Activated T-cell treated with anti-CD3 and anti-CD28 coated beads, Interleukin-2, amount 50 U/mL, for 4 hours (primary cell): ENCODE data around the gene NRXN3. TPM values are rescaled to one million over a fixed set of nuclear protein-coding genes. Genes with fewer than 3 reads are reported as not detected.

ENCODE experiments used
- ATAC-seq, 2 donors: fragments of 200-7000 bp; cut with Tn5 transposase; one replicate each; pipeline ENCODE4 v1.10.0; 2021
- DNase-seq: peaks from one replicate; pipeline ENCODE4 v3.0.0-alpha.2; 2020
- H3K27me3 Mint-ChIP-seq: one replicate; pipeline ENCODE4 v1.8.0; 2021; ENCODE audit warnings: low read depth, mixed read lengths
- H3K36me3 Mint-ChIP-seq: one replicate; pipeline ENCODE4 v1.8.0; 2022; ENCODE audit warnings: mixed read lengths; ENCODE audit not compliant: insufficient read depth
- H3K4me1 Mint-ChIP-seq: one replicate; pipeline ENCODE4 v1.8.0; 2021; ENCODE audit warnings: low read depth, mixed read lengths
- H3K4me3 Mint-ChIP-seq: one replicate; pipeline ENCODE4 v1.8.0; 2021; ENCODE audit warnings: mild to moderate bottlenecking, moderate library complexity, mixed read lengths
- H3K9me3 Mint-ChIP-seq: one replicate; pipeline ENCODE4 v1.8.0; 2021; ENCODE audit warnings: mixed read lengths
- total RNA-seq, 3 donors: library from RNA; stranded (reverse); gene quantifications; one replicate each; pipeline ENCODE4 v1.2.1, GENCODE V29; 2021

Gene NRXN3
- total RNA-seq, 3 donors from 2014 or later = not detected

- ATAC-seq (no peak), DNase-seq (no peak)
- H3K27me3 Mint-ChIP-seq = no peaks in the 10 kb centered on the region
- no peaks in the 10 kb centered on the region for H3K9me3 Mint-ChIP-seq
- H3K36me3 Mint-ChIP-seq = no peaks in the 10 kb centered on the region
- H3K4me1 Mint-ChIP-seq = no peaks in the 10 kb centered on the region
- H3K4me3 Mint-ChIP-seq = no peak overlapping the region
These were observed 1670.7 kb downstream of the NRXN3 start for GRCh38 chr14:79840831-79841230.

GRCh38 chr14:79841433-79841832 lies 1671.3 kb downstream of the NRXN3 start:
- DNase-seq (no peak), ATAC-seq (no peak)
- no peaks in the 10 kb centered on the region for H3K4me1 Mint-ChIP-seq
- H3K36me3 Mint-ChIP-seq = no peaks in the 10 kb centered on the region
- no peak overlapping the region for H3K4me3 Mint-ChIP-seq
- H3K27me3 Mint-ChIP-seq = no peaks in the 10 kb centered on the region
- H3K9me3 Mint-ChIP-seq = no peaks in the 10 kb centered on the region

- no peak for DNase-seq
- no peaks in the 10 kb centered on the region for H3K9me3 Mint-ChIP-seq
- H3K4me1 Mint-ChIP-seq = no peaks in the 10 kb centered on the region
- no peaks in the 10 kb centered on the region for H3K27me3 Mint-ChIP-seq
- no peak for ATAC-seq
- no peak overlapping the region for H3K4me3 Mint-ChIP-seq
- H3K36me3 Mint-ChIP-seq = no peaks in the 10 kb centered on the region
These were observed 1672.1 kb downstream of the NRXN3 start for GRCh38 chr14:79842270-79842669.

GRCh38 chr14:79852950-79853744 lies 1683.0 kb downstream of the NRXN3 start:
- Mint-ChIP-seq H3K9me3 (no peaks in the 10 kb centered on the region), H3K36me3 (no peaks in the 10 kb centered on the region), H3K4me3 (no peak overlapping the region), H3K27me3 (no peaks in the 10 kb centered on the region), H3K4me1 (no peaks in the 10 kb centered on the region)
- DNase-seq (no peak), ATAC-seq (no peak)

- peaks cover 4% of the 10 kb centered on the region for H3K9me3 Mint-ChIP-seq
- H3K36me3 Mint-ChIP-seq = no peaks in the 10 kb centered on the region
- no peak overlapping the region for H3K4me3 Mint-ChIP-seq
- no peak for DNase-seq
- no peaks in the 10 kb centered on the region for H3K4me1 Mint-ChIP-seq
- no peak for ATAC-seq
- no peaks in the 10 kb centered on the region for H3K27me3 Mint-ChIP-seq
These were observed 1685.6 kb downstream of the NRXN3 start for GRCh38 chr14:79855789-79856188.

GRCh38 chr14:79856381-79856780 lies 1686.2 kb downstream of the NRXN3 start:
- Mint-ChIP-seq H3K4me3 (no peak overlapping the region), H3K27me3 (no peaks in the 10 kb centered on the region), H3K9me3 (peaks cover 4% of the 10 kb centered on the region), H3K36me3 (no peaks in the 10 kb centered on the region), H3K4me1 (no peaks in the 10 kb centered on the region)
- DNase-seq = no peak
- ATAC-seq = no peak

- no peaks in the 10 kb centered on the region for H3K27me3 Mint-ChIP-seq
- H3K4me1 Mint-ChIP-seq = no peaks in the 10 kb centered on the region
- DNase-seq (no peak), ATAC-seq (no peak)
- peaks cover 6% of the 10 kb centered on the region for H3K9me3 Mint-ChIP-seq
- no peak overlapping the region for H3K4me3 Mint-ChIP-seq
- no peaks in the 10 kb centered on the region for H3K36me3 Mint-ChIP-seq
These were observed 1690.9 kb downstream of the NRXN3 start for GRCh38 chr14:79861111-79861510.

- no peak overlapping the region for H3K4me3 Mint-ChIP-seq
- no peaks in the 10 kb centered on the region for H3K4me1 Mint-ChIP-seq
- no peaks in the 10 kb centered on the region for H3K27me3 Mint-ChIP-seq
- no peak for DNase-seq
- H3K36me3 Mint-ChIP-seq = no peaks in the 10 kb centered on the region
- peaks cover 12% of the 10 kb centered on the region for H3K9me3 Mint-ChIP-seq
- no peak for ATAC-seq
These were observed 1691.9 kb downstream of the NRXN3 start for GRCh38 chr14:79862045-79862444.

GRCh38 chr14:79871136-79871535 lies 1701.0 kb downstream of the NRXN3 start:
- DNase-seq (no peak), ATAC-seq (no peak)
- H3K36me3 Mint-ChIP-seq = no peaks in the 10 kb centered on the region
- H3K4me1 Mint-ChIP-seq = no peaks in the 10 kb centered on the region
- peaks cover 9% of the 10 kb centered on the region for H3K9me3 Mint-ChIP-seq
- no peak overlapping the region for H3K4me3 Mint-ChIP-seq
- H3K27me3 Mint-ChIP-seq = no peaks in the 10 kb centered on the region

GRCh38 chr14:79878229-79878628 lies 1708.1 kb downstream of the NRXN3 start:
- H3K4me1 Mint-ChIP-seq = no peaks in the 10 kb centered on the region
- peaks cover 2% of the 10 kb centered on the region for H3K27me3 Mint-ChIP-seq
- no peaks in the 10 kb centered on the region for H3K36me3 Mint-ChIP-seq
- peaks cover 3% of the 10 kb centered on the region for H3K9me3 Mint-ChIP-seq
- ATAC-seq = no peak
- H3K4me3 Mint-ChIP-seq = no peak overlapping the region
- DNase-seq = no peak

GRCh38 chr14:79878785-79879184 lies 1708.6 kb downstream of the NRXN3 start:
- H3K4me3 Mint-ChIP-seq = no peak overlapping the region
- ATAC-seq = no peak
- no peak for DNase-seq
- peaks cover 2% of the 10 kb centered on the region for H3K27me3 Mint-ChIP-seq
- no peaks in the 10 kb centered on the region for H3K36me3 Mint-ChIP-seq
- peaks cover 3% of the 10 kb centered on the region for H3K9me3 Mint-ChIP-seq
- no peaks in the 10 kb centered on the region for H3K4me1 Mint-ChIP-seq

GRCh38 chr14:79881299-79881698 lies 1711.1 kb downstream of the NRXN3 start:
- Mint-ChIP-seq H3K9me3 (peaks cover 2% of the 10 kb centered on the region), H3K4me3 (no peak overlapping the region), H3K36me3 (no peaks in the 10 kb centered on the region), H3K4me1 (no peaks in the 10 kb centered on the region), H3K27me3 (peaks cover 1% of the 10 kb centered on the region)
- DNase-seq (no peak), ATAC-seq (no peak)

GRCh38 chr14:79890527-79890926 lies 1720.4 kb downstream of the NRXN3 start:
- ATAC-seq (no peak), DNase-seq (no peak)
- no peaks in the 10 kb centered on the region for H3K4me1 Mint-ChIP-seq
- H3K9me3 Mint-ChIP-seq = no peaks in the 10 kb centered on the region
- no peaks in the 10 kb centered on the region for H3K27me3 Mint-ChIP-seq
- H3K36me3 Mint-ChIP-seq = no peaks in the 10 kb centered on the region
- no peak overlapping the region for H3K4me3 Mint-ChIP-seq

GRCh38 chr14:79896009-79896408 lies 1725.8 kb downstream of the NRXN3 start:
- Mint-ChIP-seq H3K9me3 (peaks cover 7% of the 10 kb centered on the region), H3K4me3 (no peak overlapping the region)
- ATAC-seq = no peak

GRCh38 chr14:79899610-79900009 lies 1729.4 kb downstream of the NRXN3 start:
- Mint-ChIP-seq H3K27me3 (no peaks in the 10 kb centered on the region), H3K4me1 (no peaks in the 10 kb centered on the region), H3K4me3 (no peak overlapping the region), H3K9me3 (peaks cover 7% of the 10 kb centered on the region), H3K36me3 (no peaks in the 10 kb centered on the region)
- DNase-seq (no peak), ATAC-seq (no peak)

More at GRCh38 chr14:79896009-79896408, 1725.8 kb downstream of the NRXN3 start:
- Mint-ChIP-seq H3K27me3 (no peaks in the 10 kb centered on the region), H3K4me1 (no peaks in the 10 kb centered on the region), H3K36me3 (no peaks in the 10 kb centered on the region)
- no peak for DNase-seq
